NT2/D1 (cell line): Measurements from ENCODE around the gene NDUFS4.

Experiments
- SUZ12 ChIP-seq: IDR thresholded peaks from 2 replicates; pipeline ENCODE4 v1.6.1; 2011; ENCODE audit not compliant: insufficient read length, insufficient read depth; ENCODE audit errors: extremely low read depth
- ZNF274 ChIP-seq: IDR thresholded peaks from 2 replicates; pipeline ENCODE4 v1.6.1; 2011; ENCODE audit warnings: mild to moderate bottlenecking, low read depth, low read length

DNA sequence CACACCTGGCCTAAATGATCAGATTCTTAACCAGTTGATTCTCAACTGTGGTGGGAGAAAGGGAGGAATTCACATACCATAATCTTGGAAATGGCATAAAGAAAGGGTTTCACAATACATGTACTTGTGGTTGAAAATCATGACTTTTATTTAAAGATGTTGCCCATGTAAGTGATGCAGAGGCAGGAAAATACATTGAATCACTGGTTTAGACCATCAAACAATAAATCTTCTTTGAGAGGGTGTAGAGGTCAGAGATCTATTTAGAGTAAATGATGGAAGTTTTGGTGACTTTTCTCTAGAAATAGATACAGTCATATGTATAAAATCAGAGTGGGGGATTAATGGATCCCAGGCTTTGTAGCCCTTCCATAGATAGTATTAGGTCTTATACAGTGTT lies 15.4 kb downstream of the NDUFS4 start:
- TF ChIP-seq SUZ12 (no peak), ZNF274 (no peak)
